T-helper 1 cell treated with Interleukin-12 subunit alpha and Interleukin-12 subunit beta and Interleukin-4 antibody, amounts not matched to agents 30 μg/mL and 1 μg/mL, for 36 hours (primary cell): ENCODE results near the gene MUC12.
"Not testable (repeated sequence)": the region's sequence is repeated elsewhere in the genome, so short reads cannot be mapped to it uniquely, and the experiment has no call there.

ENCODE experiments used
- H3K27ac Mint-ChIP-seq: one replicate; pipeline ENCODE4 v1.8.0; 2021; ENCODE audit warnings: mild to moderate bottlenecking, mixed read lengths
- H3K27me3 Mint-ChIP-seq: one replicate; pipeline ENCODE4 v1.8.0; 2021; ENCODE audit warnings: low read depth, mixed read lengths
- H3K36me3 Mint-ChIP-seq: one replicate; pipeline ENCODE4 v1.8.0; 2021; ENCODE audit warnings: low read depth, mixed read lengths
- H3K4me1 Mint-ChIP-seq: one replicate; pipeline ENCODE4 v1.8.0; 2021; ENCODE audit warnings: low read depth, mixed read lengths
- H3K4me3 Mint-ChIP-seq: one replicate; pipeline ENCODE4 v1.8.0; 2021; ENCODE audit warnings: mild to moderate bottlenecking, moderate library complexity, mixed read lengths
- H3K9me3 Mint-ChIP-seq: one replicate; pipeline ENCODE4 v1.8.0; 2021; ENCODE audit warnings: mixed read lengths

Gene MUC12

GRCh38 chr7:100992280-100992679 is 22.9 kb downstream of the MUC12 start:
- H3K27me3 Mint-ChIP-seq, H3K27ac Mint-ChIP-seq, H3K4me1 Mint-ChIP-seq, H3K4me3 Mint-ChIP-seq, H3K36me3 Mint-ChIP-seq, H3K9me3 Mint-ChIP-seq: not testable (repeated sequence)

DNA sequence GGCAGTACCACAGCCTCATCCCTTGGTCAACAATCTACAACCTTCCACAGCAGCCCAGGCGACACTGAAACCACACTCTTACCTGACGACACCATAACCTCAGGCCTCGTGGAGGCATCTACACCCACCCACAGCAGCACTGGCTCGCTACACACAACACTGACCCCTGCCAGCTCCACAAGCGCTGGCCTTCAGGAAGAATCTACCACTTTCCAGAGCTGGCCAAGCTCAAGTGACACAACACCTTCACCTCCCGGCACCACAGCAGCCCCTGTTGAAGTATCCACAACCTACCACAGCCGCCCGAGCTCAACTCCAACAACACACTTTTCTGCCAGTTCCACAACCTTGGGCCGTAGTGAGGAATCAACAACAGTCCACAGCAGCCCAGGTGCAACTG is 25.3 kb downstream of the MUC12 start:
- not testable (repeated sequence) for H3K4me1 Mint-ChIP-seq, H3K27me3 Mint-ChIP-seq, H3K27ac Mint-ChIP-seq, H3K9me3 Mint-ChIP-seq, H3K4me3 Mint-ChIP-seq, H3K36me3 Mint-ChIP-seq

GRCh38 chr7:100998530-100998929 is 29.2 kb downstream of the MUC12 start:
- not testable (repeated sequence) for H3K27me3 Mint-ChIP-seq, H3K36me3 Mint-ChIP-seq, H3K27ac Mint-ChIP-seq

GRCh38 chr7:100999334-100999733 is 30.0 kb downstream of the MUC12 start:
- not testable (repeated sequence) for H3K4me3 Mint-ChIP-seq, H3K4me1 Mint-ChIP-seq, H3K27ac Mint-ChIP-seq, H3K27me3 Mint-ChIP-seq, H3K9me3 Mint-ChIP-seq, H3K36me3 Mint-ChIP-seq

More at GRCh38 chr7:100998530-100998929, 29.2 kb downstream of the MUC12 start:
- H3K9me3 Mint-ChIP-seq, H3K4me1 Mint-ChIP-seq, H3K4me3 Mint-ChIP-seq: not testable (repeated sequence)

DNA sequence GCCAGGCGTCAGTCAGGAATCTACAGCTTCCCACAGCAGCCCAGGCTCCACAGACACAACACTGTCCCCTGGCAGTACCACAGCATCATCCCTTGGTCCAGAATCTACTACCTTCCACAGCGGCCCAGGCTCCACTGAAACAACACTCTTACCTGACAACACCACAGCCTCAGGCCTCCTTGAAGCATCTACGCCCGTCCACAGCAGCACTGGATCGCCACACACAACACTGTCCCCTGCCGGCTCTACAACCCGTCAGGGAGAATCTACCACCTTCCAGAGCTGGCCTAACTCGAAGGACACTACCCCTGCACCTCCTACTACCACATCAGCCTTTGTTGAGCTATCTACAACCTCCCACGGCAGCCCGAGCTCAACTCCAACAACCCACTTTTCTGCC is 30.7 kb downstream of the MUC12 start:
- not testable (repeated sequence) for H3K4me1 Mint-ChIP-seq, H3K27me3 Mint-ChIP-seq, H3K27ac Mint-ChIP-seq, H3K4me3 Mint-ChIP-seq, H3K36me3 Mint-ChIP-seq, H3K9me3 Mint-ChIP-seq

DNA sequence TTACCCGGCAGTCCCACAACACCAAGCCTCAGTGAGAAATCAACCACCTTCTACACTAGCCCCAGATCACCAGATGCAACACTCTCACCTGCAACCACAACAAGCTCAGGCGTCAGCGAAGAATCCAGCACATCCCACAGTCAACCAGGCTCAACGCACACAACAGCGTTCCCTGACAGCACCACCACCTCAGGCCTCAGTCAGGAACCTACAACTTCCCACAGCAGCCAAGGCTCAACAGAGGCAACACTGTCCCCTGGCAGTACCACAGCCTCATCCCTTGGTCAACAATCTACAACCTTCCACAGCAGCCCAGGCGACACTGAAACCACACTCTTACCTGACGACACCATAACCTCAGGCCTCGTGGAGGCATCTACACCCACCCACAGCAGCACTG is 33.0 kb downstream of the MUC12 start:
- not testable (repeated sequence) for H3K4me1 Mint-ChIP-seq, H3K27me3 Mint-ChIP-seq, H3K36me3 Mint-ChIP-seq, H3K4me3 Mint-ChIP-seq, H3K9me3 Mint-ChIP-seq, H3K27ac Mint-ChIP-seq

GRCh38 chr7:101007361-101007760 is 38.0 kb downstream of the MUC12 start:
- H3K9me3 Mint-ChIP-seq, H3K36me3 Mint-ChIP-seq, H3K27ac Mint-ChIP-seq, H3K4me3 Mint-ChIP-seq, H3K4me1 Mint-ChIP-seq, H3K27me3 Mint-ChIP-seq: not testable (repeated sequence)

GRCh38 chr7:101009629-101010028 is 40.3 kb downstream of the MUC12 start:
- H3K36me3 Mint-ChIP-seq: peaks cover 6% of the 10 kb centered on the region
- H3K27me3 Mint-ChIP-seq: no peaks in the 10 kb centered on the region
- H3K27ac Mint-ChIP-seq: no peak overlapping the region
- no peak overlapping the region for H3K4me3 Mint-ChIP-seq
- no peaks in the 10 kb centered on the region for H3K4me1 Mint-ChIP-seq
- H3K9me3 Mint-ChIP-seq: no peaks in the 10 kb centered on the region

DNA sequence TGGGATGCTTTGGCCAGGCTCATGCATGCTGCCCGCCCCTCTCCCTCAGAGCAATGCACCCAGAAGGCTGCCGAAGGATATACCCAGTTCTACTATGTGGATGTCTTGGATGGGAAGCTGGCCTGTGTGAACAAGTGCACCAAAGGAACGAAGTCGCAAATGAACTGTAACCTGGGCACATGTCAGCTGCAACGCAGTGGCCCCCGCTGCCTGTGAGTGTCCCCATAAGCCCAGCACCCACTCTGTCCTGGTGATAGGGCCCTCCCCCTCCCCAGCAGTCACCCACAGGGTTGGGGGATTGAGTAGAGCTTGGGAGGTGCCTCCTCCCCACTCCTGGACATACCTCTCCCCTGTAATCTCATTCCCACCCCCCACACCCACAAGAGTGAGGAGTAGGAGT is 43.6 kb downstream of the MUC12 start:
- no peaks in the 10 kb centered on the region for H3K27me3 Mint-ChIP-seq
- no peak overlapping the region for H3K4me3 Mint-ChIP-seq
- peaks cover 6% of the 10 kb centered on the region for H3K36me3 Mint-ChIP-seq
- H3K9me3 Mint-ChIP-seq: no peaks in the 10 kb centered on the region
- no peak overlapping the region for H3K27ac Mint-ChIP-seq
- H3K4me1 Mint-ChIP-seq: peaks cover 15% of the 10 kb centered on the region

- H3K27me3 Mint-ChIP-seq: no peaks in the 10 kb centered on the region
- H3K9me3 Mint-ChIP-seq: no peaks in the 10 kb centered on the region
- peak overlapping the region; percentile 10 for H3K27ac Mint-ChIP-seq
- H3K36me3 Mint-ChIP-seq: peaks cover 6% of the 10 kb centered on the region
- peak overlapping the region; percentile 70 for H3K4me3 Mint-ChIP-seq
- peaks cover 22% of the 10 kb centered on the region for H3K4me1 Mint-ChIP-seq
These were observed 46.3 kb downstream of the MUC12 start for GRCh38 chr7:101015626-101016025.

DNA sequence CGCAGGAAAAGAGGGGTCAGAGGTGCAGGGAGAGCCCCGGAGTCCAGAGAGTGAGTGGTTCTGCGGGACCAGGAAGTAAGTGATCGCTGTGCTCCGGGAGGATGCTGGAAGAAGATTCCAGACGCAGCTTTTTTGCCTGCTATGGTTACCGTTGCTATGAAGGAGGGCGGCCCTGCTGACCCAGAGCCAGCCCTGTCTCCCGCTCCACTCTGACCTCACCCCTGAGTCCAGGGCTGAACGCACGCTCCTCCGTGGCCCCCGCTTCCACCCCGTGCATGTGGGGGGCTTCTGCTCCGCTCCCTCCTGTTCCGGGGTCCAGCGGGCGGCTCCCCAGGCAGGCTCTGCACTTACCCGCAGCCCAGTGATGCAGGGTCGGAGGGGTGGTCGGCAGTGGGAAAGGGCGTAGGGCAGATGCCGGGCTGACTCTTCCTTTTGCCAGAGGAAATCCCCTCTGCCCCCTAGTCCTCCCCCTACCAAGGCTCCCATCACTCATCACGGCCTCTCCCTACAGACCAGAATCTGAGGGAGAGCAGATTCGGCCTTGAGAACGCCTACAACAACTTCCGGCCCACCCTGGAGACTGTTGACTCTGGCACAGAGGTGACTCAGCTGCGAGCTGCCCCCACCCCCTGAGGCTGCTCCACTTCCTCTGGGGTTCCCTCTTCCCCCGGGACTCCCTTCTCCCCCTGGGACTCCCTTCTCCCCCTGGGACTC is 47.9 kb downstream of the MUC12 start:
- Mint-ChIP-seq H3K27ac (peak overlapping the region; percentile 92), H3K9me3 (no peaks in the 10 kb centered on the region), H3K4me1 (peaks cover 22% of the 10 kb centered on the region), H3K4me3 (peak overlapping the region; percentile 88), H3K36me3 (peaks cover 2% of the 10 kb centered on the region), H3K27me3 (no peaks in the 10 kb centered on the region)

GRCh38 chr7:101018271-101019167 is 49.2 kb downstream of the MUC12 start:
- Mint-ChIP-seq H3K27me3 (no peaks in the 10 kb centered on the region), H3K27ac (peak overlapping the region; percentile 65), H3K4me1 (peaks cover 22% of the 10 kb centered on the region), H3K36me3 (no peaks in the 10 kb centered on the region), H3K4me3 (peak overlapping the region; percentile 26), H3K9me3 (no peaks in the 10 kb centered on the region)

- H3K27ac Mint-ChIP-seq: no peak overlapping the region
- H3K4me1 Mint-ChIP-seq: peaks cover 21% of the 10 kb centered on the region
- no peaks in the 10 kb centered on the region for H3K27me3 Mint-ChIP-seq
- no peak overlapping the region for H3K4me3 Mint-ChIP-seq
- no peaks in the 10 kb centered on the region for H3K36me3 Mint-ChIP-seq
- H3K9me3 Mint-ChIP-seq: no peaks in the 10 kb centered on the region
These were observed 51.1 kb downstream of the MUC12 start for GRCh38 chr7:101020444-101020843.

- Mint-ChIP-seq H3K36me3 (no peaks in the 10 kb centered on the region), H3K27ac (no peak overlapping the region), H3K27me3 (no peaks in the 10 kb centered on the region), H3K4me3 (no peak overlapping the region), H3K9me3 (no peaks in the 10 kb centered on the region), H3K4me1 (peaks cover 15% of the 10 kb centered on the region)
These were observed 52.3 kb downstream of the MUC12 start for GRCh38 chr7:101021703-101022102.

- no peaks in the 10 kb centered on the region for H3K9me3 Mint-ChIP-seq
- H3K36me3 Mint-ChIP-seq: no peaks in the 10 kb centered on the region
- no peak overlapping the region for H3K4me3 Mint-ChIP-seq
- no peak overlapping the region for H3K27ac Mint-ChIP-seq
- H3K27me3 Mint-ChIP-seq: no peaks in the 10 kb centered on the region
- H3K4me1 Mint-ChIP-seq: peaks cover 3% of the 10 kb centered on the region
These were observed 54.5 kb downstream of the MUC12 start for GRCh38 chr7:101023839-101024238.
